Neuronal stem cell (in vitro differentiated cells): ENCODE measurements around the gene RNF224.
A peak's percentile ranks its signal among the peaks of the same experiment; 100 is the strongest.

Experiments used
- DNase-seq: peaks from one replicate; pipeline ENCODE4 v3.0.0-alpha.2; 2013; ENCODE audit warnings: low spot score
- H2AFZ ChIP-seq: one replicate; pipeline ENCODE4 v1.6.1; 2013; ENCODE audit warnings: mild to moderate bottlenecking, low read length, inconsistent platforms
- H2AK5ac ChIP-seq: 2 replicates; pipeline ENCODE4 v1.6.1; 2013; ENCODE audit warnings: low read depth, mild to moderate bottlenecking, inconsistent platforms, low read length, moderate library complexity, mixed read lengths
- H2BK120ac ChIP-seq: 2 replicates; pipeline ENCODE4 v1.6.1; 2013; ENCODE audit warnings: low read depth, mild to moderate bottlenecking, inconsistent platforms, low read length, moderate library complexity, mixed read lengths
- H2BK12ac ChIP-seq: one replicate; pipeline ENCODE4 v1.6.1; 2013; ENCODE audit warnings: low read length, inconsistent platforms
- H2BK15ac ChIP-seq: 2 replicates; pipeline ENCODE4 v1.6.1; 2013; ENCODE audit warnings: mild to moderate bottlenecking, low read length, inconsistent platforms, mixed read lengths
- H2BK5ac ChIP-seq: one replicate; pipeline ENCODE4 v1.6.1; 2013; ENCODE audit warnings: inconsistent platforms, mild to moderate bottlenecking, low read length, moderate library complexity
- H3K14ac ChIP-seq: one replicate; pipeline ENCODE4 v1.6.1; 2013; ENCODE audit warnings: low read length, inconsistent platforms
- H3K18ac ChIP-seq: 2 replicates; pipeline ENCODE4 v1.6.1; 2013; ENCODE audit warnings: low read length, inconsistent platforms
- H3K23ac ChIP-seq: 2 replicates; pipeline ENCODE4 v1.6.1; 2013; ENCODE audit warnings: low read depth, mild to moderate bottlenecking, mixed read lengths, low read length, inconsistent platforms; ENCODE audit not compliant: poor library complexity
- H3K27ac ChIP-seq: replicated peaks from 3 replicates; pipeline ENCODE4 v1.5.1; 2013; ENCODE audit warnings: low read length, inconsistent platforms
- H3K27me3 ChIP-seq, 3 experiments: 2 replicates each; pipeline ENCODE4 v1.6.1; 2013; ENCODE audit warnings: low read length in 3 of 3, mild to moderate bottlenecking in 2 of 3, inconsistent platforms in 1 of 3, low read depth in 1 of 3, mixed read lengths in 1 of 3, moderate library complexity in 1 of 3; ENCODE audit not compliant: control insufficient read depth in 3 of 3, insufficient read depth in 3 of 3
- H3K36me3 ChIP-seq, 2 donors: replicated peaks in 1 of 2; 2 replicates each; pipeline ENCODE4 v1.6.1; 2013; ENCODE audit warnings: low read length in 2 of 2; ENCODE audit not compliant: control insufficient read depth in 2 of 2, insufficient read depth in 2 of 2
- H3K4ac ChIP-seq: 2 replicates; pipeline ENCODE4 v1.6.1; 2013; ENCODE audit warnings: inconsistent platforms, mild to moderate bottlenecking, low read length, moderate library complexity
- H3K4me1 ChIP-seq, 2 donors: 1 replicate in 1 of 2; 2 replicates in 1 of 2; pipeline ENCODE4 v1.6.1; 2013; ENCODE audit warnings: low read length in 2 of 2, low read depth in 1 of 2; ENCODE audit not compliant: control insufficient read depth in 2 of 2, insufficient read depth in 1 of 2
- H3K4me2 ChIP-seq: one replicate; pipeline ENCODE4 v1.6.1; 2013; ENCODE audit warnings: mild to moderate bottlenecking, low read length, inconsistent platforms; ENCODE audit not compliant: insufficient read depth, poor library complexity, severe bottlenecking
- H3K4me3 ChIP-seq, 2 donors: 2 replicates each; pipeline ENCODE4 v1.5.1; 2013; ENCODE audit warnings: low read length in 2 of 2, mild to moderate bottlenecking in 2 of 2, inconsistent platforms in 1 of 2, moderate library complexity in 1 of 2
- H3K79me1 ChIP-seq: one replicate; pipeline ENCODE4 v1.6.1; 2013; ENCODE audit warnings: low read depth, mild to moderate bottlenecking, inconsistent platforms, low read length, moderate library complexity
- H3K9ac ChIP-seq: one replicate; pipeline ENCODE4 v1.6.1; 2013; ENCODE audit warnings: mild to moderate bottlenecking, low read depth, low read length, inconsistent platforms; ENCODE audit not compliant: poor library complexity
- H3K9me3 ChIP-seq, 2 donors: replicated peaks in 1 of 2; 2 replicates each; pipeline versions ENCODE3 to v1.6.1; 2013; ENCODE audit warnings: low read length in 2 of 2, mild to moderate bottlenecking in 2 of 2, inconsistent platforms in 1 of 2, low read depth in 1 of 2, mixed read lengths in 1 of 2, moderate library complexity in 1 of 2; ENCODE audit not compliant: control insufficient read depth in 2 of 2, insufficient read depth in 1 of 2
- H4K8ac ChIP-seq: one replicate; pipeline ENCODE4 v1.6.1; 2013; ENCODE audit warnings: low read depth, mild to moderate bottlenecking, inconsistent platforms, low read length, moderate library complexity
- H4K91ac ChIP-seq: one replicate; pipeline ENCODE4 v1.6.1; 2013; ENCODE audit warnings: low read length, low read depth, mild to moderate bottlenecking, inconsistent platforms; ENCODE audit not compliant: poor library complexity
- WGBS, 2 donors: extraction: QIAGEN DNeasy Blood & Tissue Kit; methylation state at CpG; one replicate each; pipeline ENCODE4 v1.1.7; 2013; ENCODE audit warnings: missing lambda C conversion rate in 2 of 2, mixed read lengths in 1 of 2; ENCODE audit not compliant: insufficient read length in 2 of 2, insufficient replicate concordance in 1 of 2; ENCODE audit errors: extremely low coverage in 2 of 2; 5-methylcytosine and 5-hydroxymethylcytosine counted together

Gene RNF224

DNA sequence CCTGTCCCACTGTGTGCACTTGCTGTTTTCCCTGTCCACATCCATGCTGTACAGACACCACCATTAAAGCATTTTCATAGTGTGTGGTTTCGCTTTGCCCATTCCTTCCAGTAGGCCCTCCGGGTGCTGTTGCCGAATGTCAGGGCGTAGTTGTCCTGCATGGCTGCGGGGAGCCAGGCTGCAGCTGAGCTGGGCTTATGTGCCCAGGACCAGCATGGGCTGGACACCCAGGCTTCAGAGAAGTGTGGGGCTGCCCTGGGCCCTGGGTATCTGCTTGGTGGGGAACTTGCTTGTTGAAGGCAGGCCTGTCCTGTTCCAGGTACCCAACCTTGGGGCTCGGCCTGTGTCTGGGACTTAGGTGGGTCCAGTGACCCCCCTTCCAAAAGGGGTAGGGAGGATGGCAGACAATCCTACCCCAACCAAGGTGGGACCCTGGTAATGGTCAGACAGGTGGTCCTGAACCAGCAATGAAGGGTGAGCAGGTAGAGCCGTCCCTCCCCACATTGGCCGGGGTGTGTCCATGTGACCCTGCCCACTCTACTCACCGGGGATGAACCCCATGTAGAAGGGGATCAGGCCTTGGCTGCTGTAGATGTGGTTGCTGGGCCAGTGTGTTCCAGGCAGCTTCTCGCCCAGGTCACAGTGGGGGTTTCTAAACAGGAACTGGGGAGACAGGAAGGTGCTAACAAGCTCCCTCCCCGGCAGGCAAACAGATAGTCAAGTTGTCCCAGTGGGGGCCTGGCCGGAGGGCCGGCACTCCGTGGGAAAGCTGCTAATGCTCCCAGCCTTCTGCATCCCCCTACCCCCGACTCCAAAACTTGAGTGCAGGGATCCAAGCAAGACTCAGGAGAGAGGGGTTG is 16.6 kb downstream of the RNF224 start:
- no peak overlapping the region for H3K18ac ChIP-seq
- peaks cover 16 to 22% of the 10 kb centered on the region in 2 donors for H3K4me1 ChIP-seq
- peaks cover 0 to 2% (median 0%) of the 10 kb centered on the region in 3 experiments for H3K27me3 ChIP-seq
- no peak overlapping the region for H4K8ac ChIP-seq
- no peak overlapping the region for H4K91ac ChIP-seq
- H3K79me1 ChIP-seq: peaks cover 20% of the 10 kb centered on the region
- peak overlapping the region; percentile 15 for H2AK5ac ChIP-seq
- peak overlapping the region; percentile 18 for H3K4me2 ChIP-seq
- H3K9ac ChIP-seq: peak overlapping the region; percentile 70
- H3K4me3 ChIP-seq: peak overlapping the region in 1 of 2 donors; percentile 25
- WGBS, 2 donors: no CpG with 5 or more reads among the region's 15 CpGs
- H3K14ac ChIP-seq: no peak overlapping the region
- no peak overlapping the region for H2BK5ac ChIP-seq
- H3K36me3 ChIP-seq: peaks cover 19 to 29% of the 10 kb centered on the region in 2 donors
- peak overlapping the region; percentile 49 for H2BK15ac ChIP-seq
- H2AFZ ChIP-seq: no peak overlapping the region
- no peak overlapping the region for H3K27ac ChIP-seq
- no peak overlapping the region for H3K4ac ChIP-seq
- peak overlapping the region; percentile 95 for H3K23ac ChIP-seq
- DNase-seq: no peak
- no peak overlapping the region for H2BK12ac ChIP-seq
- no peaks in the 10 kb centered on the region for H3K9me3 ChIP-seq
- no peak overlapping the region for H2BK120ac ChIP-seq

DNA sequence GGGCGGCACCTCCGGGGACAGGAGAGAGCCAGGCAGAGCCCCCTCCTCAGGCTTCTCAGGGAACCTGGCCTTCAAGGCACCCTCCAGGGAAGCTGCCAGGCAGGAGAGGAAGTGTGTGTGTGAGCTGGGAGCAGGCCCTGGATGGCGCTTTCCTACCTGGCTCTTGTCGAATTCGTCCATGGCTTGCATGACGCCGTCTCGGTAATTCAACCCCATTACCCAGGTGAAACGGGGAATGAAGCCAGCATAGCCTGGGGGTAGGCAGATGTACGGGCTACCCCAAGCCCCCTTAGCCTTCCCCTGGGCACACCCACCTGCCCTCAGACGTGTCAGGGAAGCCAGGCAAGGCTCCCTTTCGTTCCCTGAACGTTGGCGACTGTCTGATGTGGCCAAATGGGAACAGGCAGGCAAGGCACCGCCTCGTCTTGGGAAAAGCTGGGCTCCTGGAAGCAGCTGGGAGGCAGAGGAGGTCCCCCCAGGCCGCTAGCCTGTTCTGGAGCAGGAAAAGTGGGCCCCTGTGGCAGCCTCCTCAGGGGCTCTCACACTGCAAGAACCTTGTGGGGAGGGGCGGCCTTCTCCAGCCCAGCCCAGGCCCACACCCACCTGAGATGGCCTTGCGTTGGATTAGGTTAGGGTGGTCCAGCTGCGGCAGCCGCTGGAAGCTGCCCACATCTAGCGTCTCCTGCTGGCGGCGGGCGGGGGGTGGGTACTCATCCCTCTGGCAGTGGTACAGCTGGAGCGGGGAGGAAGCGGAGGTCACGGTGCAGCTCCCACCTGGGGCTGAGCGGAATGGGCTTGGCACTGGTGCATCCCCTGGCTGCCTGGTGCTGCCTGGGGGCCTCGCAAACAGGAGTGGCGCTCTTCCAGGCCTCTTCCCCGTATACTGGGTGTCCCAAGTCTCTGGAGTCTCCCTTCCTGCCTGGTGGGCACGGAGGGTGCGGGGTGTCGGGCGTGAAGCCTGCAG is 17.5 kb downstream of the RNF224 start:
- Histone ChIP-seq H3K9me3 (no peaks in the 10 kb centered on the region), H3K4me1 (peaks cover 15 to 19% of the 10 kb centered on the region in 2 donors), H2AK5ac (peak overlapping the region; percentile 15), H4K8ac (no peak overlapping the region), H2BK5ac (no peak overlapping the region), H4K91ac (no peak overlapping the region), H3K4ac (no peak overlapping the region), H3K4me3 (no peak overlapping the region), H3K4me2 (no peak overlapping the region), H3K9ac (no peak overlapping the region), H2BK120ac (no peak overlapping the region), H3K27me3 (peaks cover 0 to 2% (median 0%) of the 10 kb centered on the region in 3 experiments), H2BK15ac (no peak overlapping the region), H2BK12ac (no peak overlapping the region), H3K14ac (no peak overlapping the region), H3K27ac (no peak overlapping the region), H3K23ac (peak overlapping the region; percentile 95), H3K18ac (peak overlapping the region; percentile 15), H3K79me1 (peaks cover 17% of the 10 kb centered on the region), H3K36me3 (peaks cover 19 to 27% of the 10 kb centered on the region in 2 donors), H2AFZ (no peak overlapping the region)
- DNase-seq: no peak
- WGBS, 2 donors: no CpG with 5 or more reads among the region's 36 CpGs

DNA sequence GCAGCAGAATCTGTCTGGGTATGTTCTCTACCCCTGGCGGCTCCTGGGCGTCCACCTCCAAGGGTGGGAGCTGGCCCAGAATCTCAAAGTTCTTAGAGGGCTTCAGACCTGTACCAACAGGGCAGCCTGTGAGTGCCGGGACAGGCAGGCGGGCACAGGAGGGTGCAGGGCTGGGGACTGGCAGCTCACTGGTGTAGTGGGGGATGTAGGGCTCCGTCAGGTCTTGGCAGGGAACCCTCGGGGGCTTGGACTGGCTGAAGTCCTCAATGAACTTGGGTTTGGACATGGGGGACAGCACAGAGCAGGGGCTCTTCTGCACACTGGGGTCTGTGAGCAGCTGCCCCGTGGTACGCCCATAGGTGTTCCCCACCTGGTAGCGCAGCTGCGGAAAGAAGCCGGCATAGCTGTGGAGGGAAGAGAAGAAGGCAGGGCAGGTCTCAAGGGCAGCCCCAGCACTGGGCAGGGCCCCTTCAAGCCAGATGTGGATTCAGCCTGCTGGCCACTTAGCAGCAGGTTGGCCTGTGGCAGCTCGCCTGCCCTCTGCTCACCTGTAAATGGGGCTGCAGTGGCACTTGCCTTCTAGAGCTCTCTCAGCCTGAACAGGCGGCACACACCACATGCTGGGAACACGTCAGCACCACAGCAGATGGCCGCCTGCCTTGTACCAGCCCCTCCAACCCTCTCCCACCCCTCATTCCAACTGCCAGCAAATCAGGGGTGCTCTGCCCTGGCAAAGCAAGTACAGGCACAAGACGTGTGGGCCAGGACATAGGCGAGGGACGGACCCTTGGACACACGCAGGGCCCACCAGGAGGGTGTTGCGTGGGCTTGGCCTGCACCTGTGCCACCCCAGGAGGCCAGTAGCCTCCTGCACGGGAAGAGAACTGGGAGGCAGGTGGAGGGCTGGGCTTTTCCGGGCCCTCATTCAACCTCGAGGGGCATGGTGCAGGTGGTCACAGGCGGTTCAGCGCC is 18.4 kb downstream of the RNF224 start:
- no peak overlapping the region for H2AFZ ChIP-seq

More for the DNA sequence above, 18.4 kb downstream of the RNF224 start:
- no peak overlapping the region for H2BK15ac ChIP-seq
- peak overlapping the region; percentile 75 for H3K23ac ChIP-seq
- no peak overlapping the region for H4K8ac ChIP-seq
- peaks cover 17% of the 10 kb centered on the region for H3K79me1 ChIP-seq
- H3K4me3 ChIP-seq: peak overlapping the region in 1 of 2 donors; percentile 35
- no peak for DNase-seq
- no peak overlapping the region for H3K4ac ChIP-seq
- no CpG with 5 or more reads among the region's 25 CpGs for WGBS, 2 donors
- H2BK12ac ChIP-seq: peak overlapping the region; percentile 63
- H3K4me2 ChIP-seq: no peak overlapping the region
- H3K14ac ChIP-seq: peak overlapping the region; percentile 63
- peaks cover 15 to 25% of the 10 kb centered on the region in 2 donors for H3K4me1 ChIP-seq
- no peak overlapping the region for H4K91ac ChIP-seq
- H3K27ac ChIP-seq: no peak overlapping the region
- H3K9ac ChIP-seq: peak overlapping the region; percentile 12
- peak overlapping the region; percentile 74 for H2BK120ac ChIP-seq
- no peaks in the 10 kb centered on the region for H3K9me3 ChIP-seq
- peaks cover 19 to 27% of the 10 kb centered on the region in 2 donors for H3K36me3 ChIP-seq
- H3K18ac ChIP-seq: peak overlapping the region; percentile 27
- peak overlapping the region; percentile 61 for H2AK5ac ChIP-seq
- H2BK5ac ChIP-seq: no peak overlapping the region
- H3K27me3 ChIP-seq: peaks cover 0 to 2% (median 0%) of the 10 kb centered on the region in 3 experiments
